Fibroblast of mammary gland (primary cell): ENCODE measurements around the gene CNOT1.

Experiments used
- DNase-seq: peaks from one replicate; pipeline ENCODE4 v3.0.0-alpha.2; 2010; ENCODE audit warnings: low read depth
- H3K4me3 ChIP-seq: 2 replicates; pipeline ENCODE4 v1.5.1; 2011; ENCODE audit warnings: low read depth, mild to moderate bottlenecking, low read length, moderate library complexity; ENCODE audit not compliant: control insufficient read depth
- TF ChIP-seq, protein P1 (sequence below): conservative IDR thresholded peaks from 2 replicates; pipeline ENCODE4 v1.5.1; 2011; ENCODE audit warnings: low read depth, low read length, inconsistent platforms; ENCODE audit not compliant: control insufficient read depth, insufficient read depth

The CNOT1 gene

DNA sequence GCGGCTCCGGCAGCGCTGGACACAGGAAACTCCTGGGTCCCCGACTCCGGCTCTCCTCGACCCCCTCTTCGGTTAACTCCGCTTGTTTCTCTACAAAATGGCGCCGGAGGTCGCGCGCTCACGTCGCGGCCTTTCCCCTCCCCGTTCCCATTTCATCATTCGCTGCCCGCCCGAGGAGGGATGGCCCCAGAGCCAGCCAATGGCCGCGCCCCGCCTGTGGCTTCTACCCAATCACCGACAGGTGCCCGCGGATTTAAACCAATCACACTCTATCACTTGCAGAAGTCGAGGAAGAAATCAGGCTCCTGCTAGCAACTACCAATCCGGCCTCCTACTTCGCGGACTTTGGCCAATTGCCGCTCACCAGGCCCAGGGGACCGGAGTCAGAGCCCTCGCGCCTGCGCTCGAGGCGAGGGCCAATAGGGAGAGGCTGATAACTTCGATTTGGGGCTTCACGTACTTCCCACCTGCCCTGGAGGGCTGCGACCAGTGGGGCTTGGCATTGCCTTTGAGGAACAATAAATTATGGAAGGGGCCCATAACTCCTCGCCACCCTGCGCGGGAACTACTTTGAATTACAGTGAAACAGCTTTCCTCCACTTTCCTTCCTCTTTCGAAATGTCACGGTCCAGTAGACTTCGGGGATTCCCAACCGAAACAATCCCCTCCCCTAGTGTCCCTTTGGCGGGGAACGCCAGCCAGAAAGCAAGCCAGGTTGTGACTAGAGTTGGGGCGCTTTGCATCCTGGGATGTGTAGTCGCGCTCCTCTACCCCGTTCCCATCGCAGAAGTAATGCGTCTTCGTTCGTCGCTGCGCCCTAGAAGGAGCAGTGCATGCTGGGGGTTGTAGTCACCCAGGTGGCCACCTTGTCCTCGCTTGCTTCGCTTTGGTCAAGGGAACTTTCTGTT, at the start of gene CNOT1:
TSS of gene CNOT1 (minus strand) at position 94 of the 908 bp plus-strand sequence. CDS start 30,489 bp downstream, outside the sequence.
- H3K4me3 ChIP-seq: peak within 1 kb of the TSS; percentile 95
- DNase-seq: peak; percentile 99
- TF ChIP-seq, protein P1, sequence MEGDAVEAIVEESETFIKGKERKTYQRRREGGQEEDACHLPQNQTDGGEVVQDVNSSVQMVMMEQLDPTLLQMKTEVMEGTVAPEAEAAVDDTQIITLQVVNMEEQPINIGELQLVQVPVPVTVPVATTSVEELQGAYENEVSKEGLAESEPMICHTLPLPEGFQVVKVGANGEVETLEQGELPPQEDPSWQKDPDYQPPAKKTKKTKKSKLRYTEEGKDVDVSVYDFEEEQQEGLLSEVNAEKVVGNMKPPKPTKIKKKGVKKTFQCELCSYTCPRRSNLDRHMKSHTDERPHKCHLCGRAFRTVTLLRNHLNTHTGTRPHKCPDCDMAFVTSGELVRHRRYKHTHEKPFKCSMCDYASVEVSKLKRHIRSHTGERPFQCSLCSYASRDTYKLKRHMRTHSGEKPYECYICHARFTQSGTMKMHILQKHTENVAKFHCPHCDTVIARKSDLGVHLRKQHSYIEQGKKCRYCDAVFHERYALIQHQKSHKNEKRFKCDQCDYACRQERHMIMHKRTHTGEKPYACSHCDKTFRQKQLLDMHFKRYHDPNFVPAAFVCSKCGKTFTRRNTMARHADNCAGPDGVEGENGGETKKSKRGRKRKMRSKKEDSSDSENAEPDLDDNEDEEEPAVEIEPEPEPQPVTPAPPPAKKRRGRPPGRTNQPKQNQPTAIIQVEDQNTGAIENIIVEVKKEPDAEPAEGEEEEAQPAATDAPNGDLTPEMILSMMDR: no peak

DNA sequence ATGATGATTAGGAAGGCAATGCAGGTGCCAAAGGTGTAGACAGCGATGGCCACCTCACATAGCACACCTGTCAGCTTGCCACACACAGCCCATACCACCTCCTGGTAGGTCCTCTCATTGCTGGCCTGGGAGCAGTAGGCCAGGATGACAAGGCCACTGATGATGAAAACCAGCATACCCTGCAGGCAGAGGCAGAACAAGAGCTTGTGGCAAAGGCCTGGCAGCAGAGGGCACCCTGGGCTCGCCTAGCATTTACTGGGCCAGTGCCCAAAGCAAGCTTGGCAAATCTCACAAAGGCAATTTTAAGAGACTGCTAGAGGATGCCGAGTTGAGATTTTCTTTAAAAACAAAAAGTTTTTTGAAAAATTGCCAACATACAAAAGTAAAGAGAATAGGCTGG, 49.1 kb upstream of the CNOT1 start:
- TF ChIP-seq, protein P1: no peak
- no peak for DNase-seq
- H3K4me3 ChIP-seq: no peak overlapping the region

DNA sequence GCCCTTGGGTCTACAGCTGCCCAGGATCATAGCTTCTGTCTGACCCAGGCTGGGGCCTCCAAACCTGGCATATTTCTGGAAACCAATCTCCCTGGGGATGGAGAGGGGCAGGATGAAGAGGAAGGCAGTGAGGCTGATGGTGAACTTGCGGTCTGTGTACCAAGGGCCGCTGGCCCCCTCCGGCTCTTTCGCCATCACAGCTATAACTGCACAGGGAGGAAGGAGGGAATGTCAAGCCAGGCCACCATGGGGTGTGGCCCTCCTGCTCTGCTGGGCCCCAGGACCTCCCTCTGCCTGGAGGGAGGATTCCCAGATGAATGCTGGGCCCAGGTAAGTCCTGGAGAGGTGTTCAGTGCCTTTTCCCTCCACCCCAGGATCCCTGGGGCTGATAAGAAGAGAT, 48.6 kb upstream of the CNOT1 start:
- TF ChIP-seq, protein P1: no peak
- DNase-seq: no peak
- no peak overlapping the region for H3K4me3 ChIP-seq

DNA sequence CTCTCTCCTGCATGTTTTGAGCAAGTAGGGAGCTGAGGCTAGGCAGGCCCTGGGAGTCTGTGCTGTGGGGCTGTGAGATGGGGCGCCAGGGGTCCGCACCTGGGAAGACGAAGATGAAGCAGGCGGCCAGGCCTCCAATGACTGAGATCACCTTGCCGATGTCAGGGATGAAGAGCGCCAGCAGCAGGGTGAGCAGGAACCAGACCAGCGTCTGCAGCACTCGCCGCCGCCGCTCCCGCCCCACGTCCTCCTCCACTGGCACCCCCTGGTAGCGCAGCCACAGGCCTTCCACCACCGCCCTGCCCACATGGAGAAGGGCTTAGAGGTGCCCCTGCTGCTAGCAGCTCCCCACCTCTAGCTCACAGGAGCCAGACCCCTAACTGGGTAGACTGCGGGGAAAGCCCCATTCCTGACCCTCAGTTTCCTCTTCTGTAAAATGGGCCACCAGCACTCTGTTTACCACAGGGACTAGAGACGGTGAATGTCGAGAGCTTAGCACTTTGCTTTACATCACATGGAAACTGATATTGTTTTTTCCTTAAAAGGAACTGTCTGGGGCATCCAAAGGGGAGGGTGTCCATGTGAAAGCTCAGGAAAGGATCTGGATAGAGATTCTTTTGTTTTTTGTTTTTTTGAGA, 41.4 kb upstream of the CNOT1 start:
- DNase-seq: no peak
- no peak overlapping the region for H3K4me3 ChIP-seq
- TF ChIP-seq, protein P1: no peak

DNA sequence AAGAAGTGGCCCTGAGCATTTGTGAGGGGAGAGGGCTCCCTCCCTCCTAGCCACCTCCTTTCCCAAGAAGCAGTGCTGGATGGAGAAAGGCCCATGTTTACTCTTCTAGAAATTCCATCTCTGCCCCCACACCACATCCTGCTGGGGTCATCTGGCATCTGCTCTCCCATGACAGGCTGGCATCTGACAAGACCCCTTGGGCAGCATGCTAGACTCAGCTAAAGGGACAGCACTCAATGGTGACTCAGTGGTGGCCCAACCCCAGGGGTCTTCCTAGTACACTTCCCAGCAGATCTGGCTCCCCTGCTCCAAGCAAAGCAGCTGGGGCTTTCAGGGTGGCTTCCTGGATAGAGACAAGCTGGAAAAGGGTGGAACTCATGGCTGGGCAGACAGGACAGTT, 40.6 kb upstream of the CNOT1 start:
- no peak overlapping the region for H3K4me3 ChIP-seq
- TF ChIP-seq, protein P1: no peak
- DNase-seq: no peak

DNA sequence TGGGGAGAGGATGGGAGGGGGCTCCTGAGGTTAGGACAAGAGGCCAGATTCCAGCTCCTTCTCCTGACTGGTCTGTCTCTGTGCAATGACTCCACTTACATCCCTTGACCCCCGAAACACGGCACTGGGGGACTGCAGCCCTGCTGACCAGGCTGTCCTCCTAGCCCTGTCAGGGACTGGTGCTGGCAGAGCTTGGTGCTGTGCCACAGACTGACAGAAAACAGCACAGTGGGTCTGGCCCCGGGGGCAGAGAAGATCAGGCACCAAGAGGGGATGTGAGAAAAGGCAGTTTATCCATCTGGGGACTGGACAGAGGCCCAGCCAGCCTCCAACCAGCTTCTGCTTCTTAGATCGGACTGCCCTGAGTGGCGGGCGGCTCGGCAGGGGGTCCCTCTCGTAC, 35.6 kb upstream of the CNOT1 start:
- no peak overlapping the region for H3K4me3 ChIP-seq
- TF ChIP-seq, protein P1: no peak
- no peak for DNase-seq
